WTC11 (cell line): ENCODE measurements around the gene PLXNB2.

Experiments
- FOXK1 ChIP-seq: sonication (generic); formaldehyde crosslinking; IDR thresholded peaks from 2 replicates; pipeline ENCODE4 v1.8.0; 2022; ENCODE audit warnings: mild to moderate bottlenecking, moderate library complexity, missing genetic modification reagents
- ZNF138 ChIP-seq: sonication (generic); formaldehyde crosslinking; conservative IDR thresholded peaks from 2 replicates; pipeline ENCODE4 v1.8.1; 2022; ENCODE audit warnings: mild to moderate bottlenecking, moderate library complexity, missing genetic modification reagents
- TF ChIP-seq, protein P1 (sequence below): sonication (generic); formaldehyde crosslinking; IDR thresholded peaks from 2 replicates; pipeline ENCODE4 v1.8.1; 2023; ENCODE audit warnings: mild to moderate bottlenecking, missing genetic modification reagents, borderline replicate concordance

DNA sequence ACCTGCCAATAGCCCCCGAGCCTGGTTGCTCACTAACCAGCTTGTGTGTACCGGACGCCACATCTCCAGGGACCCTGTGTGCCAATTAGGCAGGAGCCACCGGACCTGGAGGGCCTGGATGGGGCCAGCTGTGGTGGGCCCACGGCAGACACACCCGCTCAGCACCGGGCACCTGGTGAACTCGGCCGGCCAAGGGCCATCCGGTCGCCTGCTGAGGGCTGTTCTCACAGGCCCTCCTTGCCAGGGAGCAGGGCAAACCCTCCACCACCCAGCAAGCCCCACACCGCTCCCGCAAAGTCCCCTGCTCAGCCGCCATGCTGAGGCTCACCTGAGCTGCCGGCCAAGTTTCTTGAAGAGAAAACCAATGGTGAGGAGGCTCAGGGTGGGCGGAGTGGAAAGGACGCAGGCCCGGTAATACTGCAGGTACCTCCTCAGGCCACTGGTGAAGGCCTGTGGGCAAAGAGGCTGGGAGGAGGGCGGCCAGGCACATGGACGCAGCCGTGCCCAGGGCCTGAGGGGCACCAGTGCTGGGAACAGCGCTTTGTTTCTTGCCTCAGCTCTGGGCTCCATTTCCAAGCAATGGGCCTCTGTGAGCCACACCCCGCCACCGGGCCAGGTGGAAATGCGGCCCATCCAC lies 79.7 kb downstream of the PLXNB2 start:
- TF ChIP-seq, protein P1, sequence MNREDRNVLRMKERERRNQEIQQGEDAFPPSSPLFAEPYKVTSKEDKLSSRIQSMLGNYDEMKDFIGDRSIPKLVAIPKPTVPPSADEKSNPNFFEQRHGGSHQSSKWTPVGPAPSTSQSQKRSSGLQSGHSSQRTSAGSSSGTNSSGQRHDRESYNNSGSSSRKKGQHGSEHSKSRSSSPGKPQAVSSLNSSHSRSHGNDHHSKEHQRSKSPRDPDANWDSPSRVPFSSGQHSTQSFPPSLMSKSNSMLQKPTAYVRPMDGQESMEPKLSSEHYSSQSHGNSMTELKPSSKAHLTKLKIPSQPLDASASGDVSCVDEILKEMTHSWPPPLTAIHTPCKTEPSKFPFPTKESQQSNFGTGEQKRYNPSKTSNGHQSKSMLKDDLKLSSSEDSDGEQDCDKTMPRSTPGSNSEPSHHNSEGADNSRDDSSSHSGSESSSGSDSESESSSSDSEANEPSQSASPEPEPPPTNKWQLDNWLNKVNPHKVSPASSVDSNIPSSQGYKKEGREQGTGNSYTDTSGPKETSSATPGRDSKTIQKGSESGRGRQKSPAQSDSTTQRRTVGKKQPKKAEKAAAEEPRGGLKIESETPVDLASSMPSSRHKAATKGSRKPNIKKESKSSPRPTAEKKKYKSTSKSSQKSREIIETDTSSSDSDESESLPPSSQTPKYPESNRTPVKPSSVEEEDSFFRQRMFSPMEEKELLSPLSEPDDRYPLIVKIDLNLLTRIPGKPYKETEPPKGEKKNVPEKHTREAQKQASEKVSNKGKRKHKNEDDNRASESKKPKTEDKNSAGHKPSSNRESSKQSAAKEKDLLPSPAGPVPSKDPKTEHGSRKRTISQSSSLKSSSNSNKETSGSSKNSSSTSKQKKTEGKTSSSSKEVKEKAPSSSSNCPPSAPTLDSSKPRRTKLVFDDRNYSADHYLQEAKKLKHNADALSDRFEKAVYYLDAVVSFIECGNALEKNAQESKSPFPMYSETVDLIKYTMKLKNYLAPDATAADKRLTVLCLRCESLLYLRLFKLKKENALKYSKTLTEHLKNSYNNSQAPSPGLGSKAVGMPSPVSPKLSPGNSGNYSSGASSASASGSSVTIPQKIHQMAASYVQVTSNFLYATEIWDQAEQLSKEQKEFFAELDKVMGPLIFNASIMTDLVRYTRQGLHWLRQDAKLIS (CRISPR knock-in tag): no peak
- no peak for TF ChIP-seq ZNF138 (CRISPR knock-in tag)
- TF ChIP-seq FOXK1 (CRISPR knock-in tag): no peak
